ENCODE data around the gene LRRC75B. TPM values are rescaled to one million over a fixed set of nuclear protein-coding genes. Genes with fewer than 3 reads are reported as not detected.
A peak's percentile ranks its signal among the peaks of the same experiment; 100 is the strongest.
"Not testable (repeated sequence)": the region's sequence is repeated elsewhere in the genome, so short reads cannot be mapped to it uniquely, and the experiment has no call there.

LRRC75B gene
- polyA plus RNA-seq, 1 of the 3 experiments (the other 2 are of a cell fraction), result 12.3 TPM

DNA sequence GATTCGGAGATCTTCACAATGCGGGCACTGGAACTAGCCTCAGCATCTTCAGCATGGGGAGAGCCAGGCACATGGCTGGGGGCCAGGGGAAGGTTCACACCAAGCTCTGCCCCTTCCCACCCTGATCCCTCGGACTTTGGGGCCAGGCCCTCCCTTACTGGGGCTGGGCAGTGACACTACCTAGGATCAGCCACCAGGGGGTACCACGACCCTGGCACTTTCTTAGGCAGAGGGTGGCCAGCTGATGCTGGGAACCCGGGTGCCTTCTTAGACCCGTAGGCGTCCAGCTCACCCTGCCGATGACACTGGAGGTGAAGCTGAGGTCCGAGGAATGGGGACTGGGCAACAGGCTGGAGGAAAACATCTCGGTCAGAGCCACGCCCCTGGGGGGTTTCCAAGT, 36.2 kb upstream of the LRRC75B start:
- H3F3A ChIP-seq (replicated peaks; ENCODE audit: insufficient read depth); H3K9me3 ChIP-seq; H2AFZ ChIP-seq (ENCODE audit: low read depth); H3K9ac ChIP-seq; H4K20me1 ChIP-seq (ENCODE audit: insufficient read depth); H3K79me2 ChIP-seq (ENCODE audit: insufficient read depth); POLR2A ChIA-PET; H3K9me2 ChIP-seq; CTCF ChIA-PET; H3K27me3 ChIP-seq (ENCODE audit: insufficient read depth); H3K27ac ChIP-seq (ENCODE audit: low read depth in 2 of 2, low read length in 1 of 2); H3K4me3 ChIP-seq (ENCODE audit: low read depth in 2 of 2, low read length in 1 of 2); DNase-seq; H3K36me3 ChIP-seq (replicated peaks in 1 of 2; ENCODE audit: control insufficient read depth in 1 of 2, insufficient read depth in 2 of 2, low read length in 1 of 2); H3K4me2 ChIP-seq: not testable (repeated sequence)
- H3K4me1 ChIP-seq (ENCODE audit: control insufficient read depth in 1 of 2, insufficient read depth in 2 of 2, low read depth in 1 of 2, low read length in 1 of 2), result peaks cover 0 to 15% of the 10 kb centered on the region in 2 experiments; a peak in 1 of 4 replicates
- TF ChIP-seq RAD21 (IDR thresholded peaks at IDR 0.05; ENCODE audit: low read length), result peak; percentile 44
- TF ChIP-seq, protein P1, sequence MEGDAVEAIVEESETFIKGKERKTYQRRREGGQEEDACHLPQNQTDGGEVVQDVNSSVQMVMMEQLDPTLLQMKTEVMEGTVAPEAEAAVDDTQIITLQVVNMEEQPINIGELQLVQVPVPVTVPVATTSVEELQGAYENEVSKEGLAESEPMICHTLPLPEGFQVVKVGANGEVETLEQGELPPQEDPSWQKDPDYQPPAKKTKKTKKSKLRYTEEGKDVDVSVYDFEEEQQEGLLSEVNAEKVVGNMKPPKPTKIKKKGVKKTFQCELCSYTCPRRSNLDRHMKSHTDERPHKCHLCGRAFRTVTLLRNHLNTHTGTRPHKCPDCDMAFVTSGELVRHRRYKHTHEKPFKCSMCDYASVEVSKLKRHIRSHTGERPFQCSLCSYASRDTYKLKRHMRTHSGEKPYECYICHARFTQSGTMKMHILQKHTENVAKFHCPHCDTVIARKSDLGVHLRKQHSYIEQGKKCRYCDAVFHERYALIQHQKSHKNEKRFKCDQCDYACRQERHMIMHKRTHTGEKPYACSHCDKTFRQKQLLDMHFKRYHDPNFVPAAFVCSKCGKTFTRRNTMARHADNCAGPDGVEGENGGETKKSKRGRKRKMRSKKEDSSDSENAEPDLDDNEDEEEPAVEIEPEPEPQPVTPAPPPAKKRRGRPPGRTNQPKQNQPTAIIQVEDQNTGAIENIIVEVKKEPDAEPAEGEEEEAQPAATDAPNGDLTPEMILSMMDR (IDR thresholded peaks at IDR 0.05), result peak; percentile 43
- WGBS (ENCODE audit: low lambda C conversion rate), result 49% methylated on average over 6 of the region's 11 CpGs

DNA sequence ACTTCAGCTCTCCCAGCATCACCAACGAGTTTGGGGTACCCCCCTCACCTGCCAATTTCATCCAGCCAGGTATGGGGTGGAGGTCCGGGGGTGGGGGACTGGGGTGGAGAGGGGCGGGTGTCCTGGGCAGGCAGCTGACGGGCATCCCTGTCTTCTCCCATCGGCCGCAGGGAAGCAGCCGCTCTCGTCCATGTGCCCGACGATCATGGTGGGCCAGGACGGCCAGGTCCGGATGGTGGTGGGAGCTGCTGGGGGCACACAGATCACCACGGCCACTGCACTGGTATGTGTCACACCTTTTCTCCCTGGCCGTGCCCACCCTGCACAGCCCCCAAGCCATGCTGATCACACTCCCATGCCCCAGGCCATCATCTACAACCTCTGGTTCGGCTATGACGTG, 35.0 kb upstream of the LRRC75B start:
- H2AFZ ChIP-seq (ENCODE audit: low read depth); H3F3A ChIP-seq (replicated peaks; ENCODE audit: insufficient read depth); H3K4me3 ChIP-seq (ENCODE audit: low read depth in 2 of 2, low read length in 1 of 2); H3K79me2 ChIP-seq (ENCODE audit: insufficient read depth); H3K9ac ChIP-seq; H3K4me2 ChIP-seq; H3K9me3 ChIP-seq; H3K4me1 ChIP-seq (ENCODE audit: control insufficient read depth in 1 of 2, insufficient read depth in 2 of 2, low read depth in 1 of 2, low read length in 1 of 2); H3K27me3 ChIP-seq (ENCODE audit: insufficient read depth); H3K27ac ChIP-seq (ENCODE audit: low read depth in 2 of 2, low read length in 1 of 2); H3K36me3 ChIP-seq (replicated peaks in 1 of 2; ENCODE audit: control insufficient read depth in 1 of 2, insufficient read depth in 2 of 2, low read length in 1 of 2); H3K9me2 ChIP-seq; H4K20me1 ChIP-seq (ENCODE audit: insufficient read depth); CTCF ChIA-PET; DNase-seq; POLR2A ChIA-PET: not testable (repeated sequence)
- WGBS (ENCODE audit: low lambda C conversion rate), result 81% methylated on average over 8 of the region's 16 CpGs

DNA sequence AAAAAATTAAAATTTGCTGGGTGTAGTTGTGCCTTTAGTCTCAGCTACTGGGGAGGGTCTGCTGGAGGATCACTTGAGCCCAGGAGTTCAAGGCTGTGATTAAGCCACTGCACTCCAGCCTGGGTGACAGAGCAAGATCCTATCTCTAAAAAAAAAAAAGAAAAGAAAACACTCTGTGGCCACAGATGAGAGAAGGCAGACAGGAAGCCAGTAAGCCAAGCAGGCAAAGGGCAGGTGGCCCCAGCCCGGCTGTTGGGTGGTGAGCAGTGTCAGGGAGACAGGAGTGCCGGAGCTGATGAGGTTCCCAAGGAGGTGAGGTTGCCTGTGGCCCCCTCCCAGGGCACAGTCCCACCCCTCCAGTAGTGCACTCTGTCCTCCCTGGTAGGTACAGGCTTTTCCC, 29.7 kb upstream of the LRRC75B start:
- H3K79me2 ChIP-seq (ENCODE audit: insufficient read depth); H2AFZ ChIP-seq (ENCODE audit: low read depth); CTCF ChIA-PET; POLR2A ChIA-PET; H3K27me3 ChIP-seq (ENCODE audit: insufficient read depth); H3K4me2 ChIP-seq; H3K36me3 ChIP-seq (replicated peaks in 1 of 2; ENCODE audit: control insufficient read depth in 1 of 2, insufficient read depth in 2 of 2, low read length in 1 of 2); H3K9me2 ChIP-seq; H3K9ac ChIP-seq; H3K9me3 ChIP-seq; H3K27ac ChIP-seq (ENCODE audit: low read depth in 2 of 2, low read length in 1 of 2); H3K4me1 ChIP-seq (ENCODE audit: control insufficient read depth in 1 of 2, insufficient read depth in 2 of 2, low read depth in 1 of 2, low read length in 1 of 2); H4K20me1 ChIP-seq (ENCODE audit: insufficient read depth); H3K4me3 ChIP-seq (ENCODE audit: low read depth in 2 of 2, low read length in 1 of 2); H3F3A ChIP-seq (replicated peaks; ENCODE audit: insufficient read depth): not testable (repeated sequence)
- DNase-seq, result peak; percentile 63
- 29% methylated on average over 2 of the region's 2 CpGs for WGBS (ENCODE audit: low lambda C conversion rate)
- peak; percentile 56 for TF ChIP-seq GATA2 (CRISPR knock-in tag; IDR thresholded peaks at IDR 0.05)

DNA sequence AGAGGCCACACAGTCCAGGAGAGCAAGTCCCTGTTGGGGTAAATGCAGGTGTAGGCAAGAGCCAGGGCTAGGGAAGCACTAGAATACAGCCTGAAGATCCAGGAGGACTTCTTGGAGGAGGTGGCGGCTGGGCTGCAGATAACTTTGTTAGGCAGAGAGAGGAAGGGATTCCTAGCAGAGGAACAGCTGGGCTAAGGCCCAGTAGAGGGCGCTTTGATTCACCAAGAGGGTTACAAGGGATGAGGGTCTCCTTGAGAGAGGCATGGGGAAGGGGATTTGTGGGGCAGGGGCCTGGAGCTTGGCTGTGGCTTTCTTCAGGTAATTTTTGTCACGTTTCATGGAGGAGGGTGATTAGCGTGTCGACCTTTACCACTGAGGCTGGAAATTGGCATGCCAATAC, 28.4 kb upstream of the LRRC75B start:
- H3K9ac ChIP-seq; H3K27me3 ChIP-seq (ENCODE audit: insufficient read depth); DNase-seq; H3K4me2 ChIP-seq; H4K20me1 ChIP-seq (ENCODE audit: insufficient read depth); H3K9me3 ChIP-seq; H3F3A ChIP-seq (replicated peaks; ENCODE audit: insufficient read depth); H3K27ac ChIP-seq (ENCODE audit: low read depth in 2 of 2, low read length in 1 of 2); H3K9me2 ChIP-seq; H2AFZ ChIP-seq (ENCODE audit: low read depth); H3K4me1 ChIP-seq (ENCODE audit: control insufficient read depth in 1 of 2, insufficient read depth in 2 of 2, low read depth in 1 of 2, low read length in 1 of 2); H3K4me3 ChIP-seq (ENCODE audit: low read depth in 2 of 2, low read length in 1 of 2); H3K36me3 ChIP-seq (replicated peaks in 1 of 2; ENCODE audit: control insufficient read depth in 1 of 2, insufficient read depth in 2 of 2, low read length in 1 of 2); CTCF ChIA-PET; H3K79me2 ChIP-seq (ENCODE audit: insufficient read depth); POLR2A ChIA-PET: not testable (repeated sequence)
- 77% methylated on average over 4 of the region's 5 CpGs for WGBS (ENCODE audit: low lambda C conversion rate)

DNA sequence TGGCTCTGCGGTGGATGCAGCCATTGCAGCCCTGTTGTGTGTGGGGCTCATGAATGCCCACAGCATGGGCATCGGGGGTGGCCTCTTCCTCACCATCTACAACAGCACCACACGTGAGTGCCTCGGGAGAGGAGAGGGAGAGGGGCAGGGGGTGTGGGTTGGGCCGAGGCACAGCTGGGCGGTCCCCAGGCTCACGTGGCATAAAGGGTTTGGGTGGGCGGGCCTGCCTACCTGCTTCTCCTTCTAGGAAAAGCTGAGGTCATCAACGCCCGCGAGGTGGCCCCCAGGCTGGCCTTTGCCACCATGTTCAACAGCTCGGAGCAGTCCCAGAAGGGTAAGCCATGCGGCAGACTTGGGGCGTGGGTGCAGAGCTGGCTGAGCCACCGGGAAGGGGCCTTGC, 21.9 kb upstream of the LRRC75B start:
- CTCF ChIA-PET; H3K9ac ChIP-seq; H4K20me1 ChIP-seq (ENCODE audit: insufficient read depth); H3K27ac ChIP-seq (ENCODE audit: low read depth in 2 of 2, low read length in 1 of 2); H3K27me3 ChIP-seq (ENCODE audit: insufficient read depth); H3K4me3 ChIP-seq (ENCODE audit: low read depth in 2 of 2, low read length in 1 of 2); DNase-seq; H3K4me1 ChIP-seq (ENCODE audit: control insufficient read depth in 1 of 2, insufficient read depth in 2 of 2, low read depth in 1 of 2, low read length in 1 of 2); H3K79me2 ChIP-seq (ENCODE audit: insufficient read depth); POLR2A ChIA-PET; H3K4me2 ChIP-seq; H3K9me2 ChIP-seq; H3K36me3 ChIP-seq (replicated peaks in 1 of 2; ENCODE audit: control insufficient read depth in 1 of 2, insufficient read depth in 2 of 2, low read length in 1 of 2); H3F3A ChIP-seq (replicated peaks; ENCODE audit: insufficient read depth); H2AFZ ChIP-seq (ENCODE audit: low read depth); H3K9me3 ChIP-seq: not testable (repeated sequence)
- WGBS (ENCODE audit: low lambda C conversion rate), result 88% methylated on average over 3 of the region's 15 CpGs

DNA sequence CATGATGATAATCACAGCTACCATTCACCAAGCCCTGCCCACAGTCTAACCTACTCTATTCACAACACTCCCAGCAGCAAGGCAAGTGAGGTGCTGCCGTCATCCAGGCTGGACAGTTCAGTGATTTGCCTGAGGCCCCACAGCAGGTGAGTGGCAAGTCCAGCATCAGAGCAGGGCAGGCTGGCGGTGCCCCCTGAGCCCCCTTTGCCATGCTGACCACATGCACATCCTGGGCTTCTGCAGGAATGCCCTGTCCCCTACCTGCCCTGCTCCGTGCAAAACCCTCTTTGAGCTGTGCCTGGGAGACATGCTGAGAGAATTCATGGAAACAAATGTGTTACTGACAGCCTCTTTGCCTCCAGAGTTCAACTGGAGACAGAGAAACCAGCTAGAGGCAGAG, 17.0 kb upstream of the LRRC75B start:
- H2AFZ ChIP-seq (ENCODE audit: low read depth); H3K9me3 ChIP-seq; H3K9ac ChIP-seq; DNase-seq; H3K27ac ChIP-seq (ENCODE audit: low read depth in 2 of 2, low read length in 1 of 2); POLR2A ChIA-PET; H3K9me2 ChIP-seq; H3K36me3 ChIP-seq (replicated peaks in 1 of 2; ENCODE audit: control insufficient read depth in 1 of 2, insufficient read depth in 2 of 2, low read length in 1 of 2); H3K4me1 ChIP-seq (ENCODE audit: control insufficient read depth in 1 of 2, insufficient read depth in 2 of 2, low read depth in 1 of 2, low read length in 1 of 2); H3K27me3 ChIP-seq (ENCODE audit: insufficient read depth); H3K79me2 ChIP-seq (ENCODE audit: insufficient read depth); H4K20me1 ChIP-seq (ENCODE audit: insufficient read depth); CTCF ChIA-PET; H3F3A ChIP-seq (replicated peaks; ENCODE audit: insufficient read depth); H3K4me3 ChIP-seq (ENCODE audit: low read depth in 2 of 2, low read length in 1 of 2); H3K4me2 ChIP-seq: not testable (repeated sequence)
- WGBS (ENCODE audit: low lambda C conversion rate), result 67% methylated on average over 1 of the region's 3 CpGs

All from SK-N-SH (cell line).